Activated CD8-positive, alpha-beta memory T cell treated with anti-CD3 and anti-CD28 coated beads, Interleukin-2, amount 50 U/mL, for 24 hours (primary cell): ENCODE measurements around the gene MCTP1.

Experiments used
- DNase-seq: peaks from one replicate; pipeline ENCODE4 v3.0.0-alpha.2; 2020; ENCODE audit errors: extremely low read depth

Gene MCTP1

GRCh38 chr5:94812232-94812631 lies 472.7 kb downstream of the MCTP1 start:
- DNase-seq = no peak

DNA sequence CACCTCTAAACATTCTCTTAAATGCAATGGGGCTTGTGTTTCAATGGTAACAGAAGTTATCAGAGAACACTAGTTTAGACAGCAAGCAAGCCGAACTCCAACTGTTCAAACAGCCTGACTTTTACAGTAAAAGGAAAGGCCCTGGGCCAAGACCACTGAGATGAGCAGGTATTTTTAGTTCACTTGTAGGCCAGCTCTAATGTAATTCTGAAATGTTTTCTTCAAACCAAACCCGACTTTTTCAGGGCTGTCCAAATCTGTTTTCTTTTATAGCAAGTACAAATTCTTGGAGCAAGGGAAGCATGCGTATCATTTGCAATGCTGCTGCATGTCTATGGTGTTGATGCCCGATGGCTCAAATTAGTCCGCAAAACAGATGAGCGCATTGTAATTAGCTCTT lies 473.6 kb downstream of the MCTP1 start:
- no peak for DNase-seq

DNA sequence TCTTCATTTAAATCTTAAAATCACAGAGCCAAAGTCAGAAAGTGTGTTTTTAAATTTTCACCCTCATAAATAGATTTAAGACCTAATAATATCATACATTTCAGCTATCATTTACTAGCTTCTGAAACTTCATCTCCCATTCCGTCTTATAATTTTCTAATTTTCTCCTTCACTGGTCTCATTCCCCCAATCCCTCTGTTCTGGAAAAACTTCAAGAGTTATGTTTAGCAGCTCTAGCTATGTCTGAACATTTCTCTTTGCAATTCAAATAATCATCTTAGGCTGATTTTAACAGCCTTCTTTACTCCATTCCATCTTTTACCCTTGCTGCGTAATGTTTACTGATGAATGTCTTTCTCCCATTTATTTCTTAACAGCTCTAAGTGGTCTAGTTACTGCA lies 474.0 kb downstream of the MCTP1 start:
- no peak for DNase-seq

- no peak for DNase-seq
Measured at GRCh38 chr5:94810281-94810680, 474.6 kb downstream of the MCTP1 start.

- DNase-seq = no peak
Measured at GRCh38 chr5:94808497-94808896, 476.4 kb downstream of the MCTP1 start.

- no peak for DNase-seq
Measured at GRCh38 chr5:94807985-94808384, 476.9 kb downstream of the MCTP1 start.

- no peak for DNase-seq
Measured at GRCh38 chr5:94802450-94802849, 482.4 kb downstream of the MCTP1 start.

DNA sequence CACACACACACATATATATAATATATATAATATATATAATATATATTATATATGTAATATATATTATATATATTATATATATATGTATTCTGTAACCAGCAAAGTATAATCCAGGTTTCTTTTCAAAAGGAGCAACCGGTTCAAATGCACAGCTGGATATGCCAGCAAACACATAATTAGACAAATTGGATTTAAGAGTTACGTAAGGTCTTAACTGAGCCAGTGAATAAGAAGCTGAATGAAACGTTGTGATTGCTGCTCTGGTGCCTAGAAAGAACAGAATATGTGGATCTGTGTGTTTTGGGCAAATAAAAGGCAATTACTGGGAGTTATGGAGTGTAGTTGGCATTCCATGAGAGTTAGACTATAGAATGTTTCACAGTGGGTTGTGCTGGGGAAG lies 488.3 kb downstream of the MCTP1 start:
- DNase-seq = no peak

GRCh38 chr5:94793816-94794198 lies 491.1 kb downstream of the MCTP1 start:
- DNase-seq = no peak

- no peak for DNase-seq
Measured at GRCh38 chr5:94793113-94793815, 491.6 kb downstream of the MCTP1 start.

GRCh38 chr5:94791829-94792228 lies 493.1 kb downstream of the MCTP1 start:
- no peak for DNase-seq

- DNase-seq = no peak
Measured at GRCh38 chr5:94788527-94788926, 496.4 kb downstream of the MCTP1 start.

GRCh38 chr5:94784536-94785505 lies 500.1 kb downstream of the MCTP1 start:
- DNase-seq = no peak

DNA sequence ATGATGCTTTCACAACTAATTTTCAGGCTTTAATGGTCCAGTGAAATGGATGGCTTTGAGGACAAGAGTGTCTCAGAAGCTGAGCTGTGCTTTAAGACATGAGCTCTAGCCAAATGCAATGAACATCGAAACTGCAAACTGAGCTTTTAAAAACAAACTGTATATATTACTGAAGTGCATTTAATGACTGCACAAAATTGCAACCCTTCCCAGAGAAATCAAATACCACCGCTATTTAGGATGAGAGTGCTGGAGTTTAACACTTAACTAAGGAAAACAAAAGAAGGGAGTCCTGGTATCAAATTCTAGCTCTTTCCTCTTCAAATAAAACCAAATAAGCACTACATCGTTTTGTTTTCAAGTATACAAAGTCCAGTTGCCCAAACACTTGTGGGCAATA lies 502.5 kb downstream of the MCTP1 start:
- DNase-seq = no peak

- no peak for DNase-seq
Measured at GRCh38 chr5:94779684-94780083, 505.2 kb downstream of the MCTP1 start.

DNA sequence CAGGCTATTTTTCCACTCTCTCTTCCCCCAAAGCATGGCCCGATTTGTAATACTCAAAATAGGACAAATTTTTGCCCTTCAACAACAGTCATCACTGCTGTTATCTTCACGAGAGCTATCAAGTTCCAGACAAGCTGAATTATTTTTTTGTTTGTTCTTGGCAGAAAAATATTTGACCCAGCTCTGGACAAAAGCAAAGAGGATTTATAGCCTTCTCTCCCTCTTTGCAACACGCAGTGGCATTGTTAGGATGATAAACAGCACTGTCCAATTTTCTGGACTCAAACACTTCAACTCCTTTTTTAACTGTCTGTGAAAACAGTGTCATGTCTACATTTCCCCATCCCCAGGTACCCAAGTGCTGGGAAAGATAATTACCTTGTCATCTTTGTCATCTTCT lies 506.2 kb downstream of the MCTP1 start:
- DNase-seq = no peak

DNA sequence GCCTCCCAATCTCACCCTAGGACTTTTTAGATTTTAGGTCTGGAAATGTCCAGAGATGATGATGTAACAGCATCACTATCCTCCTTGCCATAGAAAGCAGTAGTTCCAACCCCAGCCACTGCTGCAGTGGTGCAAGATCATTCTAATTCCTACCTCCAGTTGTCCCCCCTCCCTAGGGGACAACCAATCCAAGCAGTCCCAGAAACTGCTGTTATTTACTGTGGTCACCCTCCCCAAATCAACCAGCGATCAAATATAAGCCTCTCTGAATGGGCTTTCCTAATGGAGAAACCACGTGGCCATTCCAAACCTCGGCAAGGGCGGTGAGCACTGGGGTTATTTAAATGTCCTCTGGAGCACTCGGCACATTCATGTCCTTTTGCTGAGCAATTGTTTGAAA lies 506.6 kb downstream of the MCTP1 start:
- DNase-seq = no peak

GRCh38 chr5:94777056-94777880 lies 507.6 kb downstream of the MCTP1 start:
- DNase-seq = no peak

DNA sequence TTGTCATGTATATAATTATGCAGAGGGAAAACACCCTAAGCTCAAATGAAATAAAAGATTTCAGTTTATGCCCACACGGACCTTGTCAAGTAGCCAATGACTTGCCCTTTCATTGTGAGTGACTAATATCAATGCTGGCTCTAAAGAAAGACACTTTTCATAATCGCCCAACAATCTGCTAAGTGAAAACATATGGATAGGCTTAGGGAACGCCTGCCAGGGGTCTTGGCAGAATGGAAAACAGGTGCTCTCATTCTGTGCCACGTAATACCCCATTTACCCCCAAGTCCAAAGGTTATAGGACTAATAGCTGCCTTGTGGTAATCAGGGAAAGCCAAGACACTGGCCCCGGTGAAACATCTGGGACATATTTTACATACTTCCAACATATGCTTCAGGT lies 508.7 kb downstream of the MCTP1 start:
- no peak for DNase-seq

DNA sequence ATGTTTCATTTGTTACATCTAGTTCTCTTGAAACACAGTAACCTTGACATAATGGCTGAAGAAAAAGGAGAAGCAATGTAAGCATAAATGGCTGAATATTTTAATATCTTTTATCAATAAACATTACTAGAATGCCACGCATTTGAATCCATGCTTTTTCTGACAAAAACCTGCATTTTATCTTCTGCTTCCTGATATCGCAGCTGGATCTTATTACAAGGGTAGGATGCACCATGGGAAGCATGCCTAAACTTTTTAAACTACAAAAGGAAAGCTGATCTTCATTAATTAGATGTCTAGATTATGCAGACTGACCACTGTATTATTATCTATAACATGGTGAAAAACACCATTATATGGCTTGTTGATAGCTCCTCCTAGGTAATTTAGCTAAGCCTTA lies 509.8 kb downstream of the MCTP1 start:
- DNase-seq = no peak

GRCh38 chr5:94771742-94772141 lies 513.2 kb downstream of the MCTP1 start:
- DNase-seq = no peak

DNA sequence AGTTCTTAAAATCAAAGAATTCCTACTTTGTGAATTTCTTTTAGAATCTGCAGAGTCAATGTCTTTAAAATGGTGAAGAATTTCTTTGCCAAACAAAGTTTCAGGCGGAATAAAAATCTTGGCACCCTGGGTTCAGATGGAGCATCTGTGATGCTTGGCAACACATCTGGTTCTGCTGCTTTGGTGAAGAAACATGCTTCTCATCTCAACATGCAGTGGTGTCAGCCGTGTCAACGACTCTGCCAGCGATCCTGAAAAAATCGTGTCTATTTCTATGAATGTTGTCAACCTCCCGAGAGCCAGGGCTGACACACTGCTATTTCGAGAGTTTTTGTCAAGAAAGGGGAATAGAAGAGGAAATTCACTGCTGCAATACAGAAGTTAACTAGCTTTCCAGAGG lies 514.9 kb downstream of the MCTP1 start:
- no peak for DNase-seq
